PFSK-1 (cell line): ENCODE data around the gene PHACTR3.

Experiments
- FOXP2 ChIP-seq: optimal IDR thresholded peaks from 2 replicates; pipeline ENCODE3; 2011; ENCODE audit warnings: borderline replicate concordance, control low read depth, inconsistent platforms; ENCODE audit not compliant: insufficient read depth; ENCODE audit errors: extremely low read length, extremely low read depth
- POLR2AphosphoS5 ChIP-seq: IDR thresholded peaks from 2 replicates; pipeline ENCODE4 v1.6.1; 2012; ENCODE audit warnings: low read depth, mild to moderate bottlenecking, control low read depth, low read length, moderate library complexity
- SIN3A ChIP-seq: IDR thresholded peaks from 2 replicates; pipeline ENCODE4 v1.6.1; 2012; ENCODE audit warnings: mild to moderate bottlenecking, low read length, moderate library complexity, borderline replicate concordance; ENCODE audit not compliant: insufficient read depth
- TF ChIP-seq, protein P1 (sequence below), 2 experiments: IDR thresholded peaks; 2 replicates each; pipeline versions ENCODE4 v1.6.1 to v1.8.0; 2011 to 2012; ENCODE audit warnings: low read depth in 2 of 2, low read length in 2 of 2, control low read depth in 1 of 2, inconsistent platforms in 1 of 2, mild to moderate bottlenecking in 1 of 2, moderate library complexity in 1 of 2; ENCODE audit not compliant: insufficient read depth in 1 of 2

DNA sequence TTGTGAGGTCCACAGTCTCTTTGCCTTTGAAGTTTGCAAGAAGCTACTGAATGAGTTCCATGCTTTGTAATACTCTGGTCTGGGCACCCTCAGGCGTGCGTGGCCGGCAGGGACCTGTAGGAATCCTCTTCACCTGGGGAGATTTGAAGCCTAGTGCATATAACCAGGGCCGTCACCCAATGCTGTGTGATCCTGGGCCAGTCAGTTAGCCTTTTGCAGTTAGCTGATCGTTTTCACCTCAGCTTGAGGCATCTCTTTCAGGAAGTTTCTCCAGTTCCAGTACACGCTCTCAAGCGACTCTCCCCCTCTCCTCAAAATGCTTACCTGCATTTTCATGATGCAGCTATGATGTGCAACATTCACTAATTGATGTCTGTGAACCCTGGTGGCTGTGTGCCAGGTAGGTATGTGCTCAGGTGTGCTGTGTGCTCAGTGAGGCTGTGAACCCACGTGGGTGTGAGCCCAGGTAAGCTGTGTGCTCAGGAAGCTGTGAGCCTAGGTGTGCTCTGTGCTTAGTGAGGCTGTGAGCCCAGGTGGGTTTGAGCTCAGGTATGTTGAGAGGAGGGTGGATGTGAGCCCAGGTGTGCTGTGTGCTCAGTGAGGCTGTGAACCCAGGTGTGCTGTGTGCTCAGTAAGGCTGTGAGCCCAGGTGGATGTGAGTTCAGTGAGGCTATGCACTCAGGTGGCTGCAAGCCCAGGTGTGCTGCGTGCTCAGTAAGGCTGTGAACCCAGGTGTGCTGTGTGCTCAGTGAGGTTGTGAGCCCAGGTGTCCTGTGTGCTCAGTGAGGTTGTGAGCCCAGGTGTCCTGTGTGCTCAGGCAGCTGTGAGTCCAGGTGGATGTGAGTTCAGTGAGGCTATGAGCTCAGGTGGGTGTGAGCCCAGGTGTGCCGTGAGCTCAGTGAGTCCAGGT lies 120.4 kb downstream of the PHACTR3 start:
- TF ChIP-seq POLR2AphosphoS5 (no peak), FOXP2 (no peak), SIN3A (no peak)
- TF ChIP-seq, protein P1, sequence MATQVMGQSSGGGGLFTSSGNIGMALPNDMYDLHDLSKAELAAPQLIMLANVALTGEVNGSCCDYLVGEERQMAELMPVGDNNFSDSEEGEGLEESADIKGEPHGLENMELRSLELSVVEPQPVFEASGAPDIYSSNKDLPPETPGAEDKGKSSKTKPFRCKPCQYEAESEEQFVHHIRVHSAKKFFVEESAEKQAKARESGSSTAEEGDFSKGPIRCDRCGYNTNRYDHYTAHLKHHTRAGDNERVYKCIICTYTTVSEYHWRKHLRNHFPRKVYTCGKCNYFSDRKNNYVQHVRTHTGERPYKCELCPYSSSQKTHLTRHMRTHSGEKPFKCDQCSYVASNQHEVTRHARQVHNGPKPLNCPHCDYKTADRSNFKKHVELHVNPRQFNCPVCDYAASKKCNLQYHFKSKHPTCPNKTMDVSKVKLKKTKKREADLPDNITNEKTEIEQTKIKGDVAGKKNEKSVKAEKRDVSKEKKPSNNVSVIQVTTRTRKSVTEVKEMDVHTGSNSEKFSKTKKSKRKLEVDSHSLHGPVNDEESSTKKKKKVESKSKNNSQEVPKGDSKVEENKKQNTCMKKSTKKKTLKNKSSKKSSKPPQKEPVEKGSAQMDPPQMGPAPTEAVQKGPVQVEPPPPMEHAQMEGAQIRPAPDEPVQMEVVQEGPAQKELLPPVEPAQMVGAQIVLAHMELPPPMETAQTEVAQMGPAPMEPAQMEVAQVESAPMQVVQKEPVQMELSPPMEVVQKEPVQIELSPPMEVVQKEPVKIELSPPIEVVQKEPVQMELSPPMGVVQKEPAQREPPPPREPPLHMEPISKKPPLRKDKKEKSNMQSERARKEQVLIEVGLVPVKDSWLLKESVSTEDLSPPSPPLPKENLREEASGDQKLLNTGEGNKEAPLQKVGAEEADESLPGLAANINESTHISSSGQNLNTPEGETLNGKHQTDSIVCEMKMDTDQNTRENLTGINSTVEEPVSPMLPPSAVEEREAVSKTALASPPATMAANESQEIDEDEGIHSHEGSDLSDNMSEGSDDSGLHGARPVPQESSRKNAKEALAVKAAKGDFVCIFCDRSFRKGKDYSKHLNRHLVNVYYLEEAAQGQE (IDR thresholded peaks at IDR 0.05; ENCODE audit: insufficient read depth in 1 of 2, low read depth in 2 of 2, low read length in 2 of 2) = no peak
